Spleen (tissue), 7 donors: ENCODE results near the gene SKI.

ENCODE experiments used
- POLR2A ChIP-seq, 3 donors: fragments of 450-650 bp; IDR thresholded peaks; one replicate each; pipeline ENCODE4 v1.5.1; 2017; ENCODE audit warnings: antibody characterized with exemption in 3 of 3, mild to moderate bottlenecking in 1 of 3
- POLR2AphosphoS5 ChIP-seq, 3 donors: sonication (generic); formaldehyde crosslinking; IDR thresholded peaks; one replicate each; pipeline ENCODE4 v1.5.1; 2017; ENCODE audit warnings: antibody characterized with exemption in 3 of 3
- TF ChIP-seq, protein P1 (sequence below), 11 experiments: fragments of 200-600 bp in 7 of 11; fragments of 450-650 bp in 4 of 11; sonication (generic) in 4 of 11; IDR thresholded peaks in 8 of 11; conservative IDR thresholded peaks in 3 of 11; 1 replicate in 7 of 11; 2 replicates in 4 of 11; pipeline versions ENCODE4 v1.4.0 to v1.8.0; 2016 to 2021; ENCODE audit warnings: antibody characterized with exemption in 11 of 11, inconsistent platforms in 4 of 11, mild to moderate bottlenecking in 1 of 11
- donor health status: DM: no; HTN: no; CAD: no; lungs with moderate emphysema.
- donor health status: DM: no; HTN: no; CAD: no.
- donor health status: DM: no; HTN: no; CAD: no.

DNA sequence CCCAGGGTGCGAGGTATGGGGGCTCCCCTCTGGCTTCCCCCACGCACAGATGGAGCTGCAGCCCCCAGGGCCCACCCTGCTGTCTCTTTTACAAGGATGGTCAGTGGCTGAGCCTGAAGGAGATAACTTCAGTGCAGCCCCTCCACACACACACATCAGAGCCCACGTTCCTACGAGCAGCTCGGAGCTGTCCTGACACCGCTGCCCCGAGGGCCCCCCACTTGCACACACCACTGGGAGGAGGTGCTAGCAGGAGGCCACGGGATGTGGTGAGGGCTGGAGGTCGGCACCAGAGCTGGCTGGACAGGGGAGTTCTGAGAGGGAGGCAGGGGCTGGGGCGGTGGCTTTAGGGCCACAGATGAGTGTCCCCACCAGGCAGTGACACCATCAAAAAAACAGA is 109.4 kb downstream of the SKI start:
- TF ChIP-seq POLR2A (IDR thresholded peaks at IDR 0.05), result no peak
- no peak for TF ChIP-seq POLR2AphosphoS5 (IDR thresholded peaks at IDR 0.05)
- TF ChIP-seq, protein P1, sequence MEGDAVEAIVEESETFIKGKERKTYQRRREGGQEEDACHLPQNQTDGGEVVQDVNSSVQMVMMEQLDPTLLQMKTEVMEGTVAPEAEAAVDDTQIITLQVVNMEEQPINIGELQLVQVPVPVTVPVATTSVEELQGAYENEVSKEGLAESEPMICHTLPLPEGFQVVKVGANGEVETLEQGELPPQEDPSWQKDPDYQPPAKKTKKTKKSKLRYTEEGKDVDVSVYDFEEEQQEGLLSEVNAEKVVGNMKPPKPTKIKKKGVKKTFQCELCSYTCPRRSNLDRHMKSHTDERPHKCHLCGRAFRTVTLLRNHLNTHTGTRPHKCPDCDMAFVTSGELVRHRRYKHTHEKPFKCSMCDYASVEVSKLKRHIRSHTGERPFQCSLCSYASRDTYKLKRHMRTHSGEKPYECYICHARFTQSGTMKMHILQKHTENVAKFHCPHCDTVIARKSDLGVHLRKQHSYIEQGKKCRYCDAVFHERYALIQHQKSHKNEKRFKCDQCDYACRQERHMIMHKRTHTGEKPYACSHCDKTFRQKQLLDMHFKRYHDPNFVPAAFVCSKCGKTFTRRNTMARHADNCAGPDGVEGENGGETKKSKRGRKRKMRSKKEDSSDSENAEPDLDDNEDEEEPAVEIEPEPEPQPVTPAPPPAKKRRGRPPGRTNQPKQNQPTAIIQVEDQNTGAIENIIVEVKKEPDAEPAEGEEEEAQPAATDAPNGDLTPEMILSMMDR (IDR thresholded peaks at IDR 0.05 in 8 of 11, conservative IDR thresholded peaks at IDR 0.05 in 3 of 11), result no peak
